GM23338 (cell line): ENCODE results near the gene VSIG10. TPM values are rescaled to one million over a fixed set of nuclear protein-coding genes. Genes with fewer than 3 reads are reported as not detected.

Experiments used
- ATAC-seq: fragments of 200-7000 bp; cut with Tn5 transposase; 3 replicates; pipeline ENCODE4 v1.9.1; 2020
- DNase-seq: peaks from one replicate; pipeline ENCODE4 v3.0.0-alpha.2; 2015; ENCODE audit warnings: low spot score
- H2AFZ ChIP-seq: fragments of 200-600 bp; sonication (generic); 2 replicates; pipeline ENCODE4 v1.8.0; 2016; ENCODE audit warnings: antibody characterized with exemption, mild to moderate bottlenecking, moderate library complexity
- H3F3A ChIP-seq: fragments of 200-600 bp; sonication (generic); replicated peaks from 2 replicates; pipeline ENCODE4 v1.8.0; 2017; ENCODE audit warnings: antibody characterized with exemption, mixed run types, low read depth
- H3K27ac ChIP-seq: fragments of 200-600 bp; sonication (generic); 2 replicates; pipeline ENCODE4 v1.6.1; 2016; ENCODE audit warnings: low read depth
- H3K27me3 ChIP-seq: fragments of 200-600 bp; sonication (generic); 2 replicates; pipeline ENCODE4 v1.8.0; 2016; ENCODE audit warnings: mild to moderate bottlenecking, mixed run types, moderate library complexity; ENCODE audit not compliant: insufficient read depth
- H3K36me3 ChIP-seq: fragments of 200-600 bp; sonication (generic); 2 replicates; pipeline ENCODE4 v1.8.0; 2016; ENCODE audit warnings: mild to moderate bottlenecking; ENCODE audit not compliant: insufficient read depth
- H3K4me1 ChIP-seq: fragments of 200-600 bp; sonication (generic); 2 replicates; pipeline ENCODE4 v1.8.0; 2016; ENCODE audit warnings: mild to moderate bottlenecking, moderate library complexity; ENCODE audit not compliant: insufficient read depth
- H3K4me2 ChIP-seq: fragments of 200-600 bp; sonication (generic); 2 replicates; pipeline ENCODE4 v1.7.1; 2017; ENCODE audit warnings: mixed run types
- H3K4me3 ChIP-seq: fragments of 200-600 bp; sonication (generic); 2 replicates; pipeline ENCODE4 v1.6.1; 2016; ENCODE audit warnings: mixed run types
- H3K79me2 ChIP-seq: fragments of 200-600 bp; sonication (generic); replicated peaks from 2 replicates; pipeline ENCODE4 v1.8.0; 2017; ENCODE audit warnings: mild to moderate bottlenecking; ENCODE audit not compliant: insufficient read depth
- H3K9me2 ChIP-seq: fragments of 200-600 bp; sonication (generic); 2 replicates; pipeline ENCODE4 v1.8.0; 2017; ENCODE audit not compliant: insufficient read depth
- H4K20me1 ChIP-seq: fragments of 200-600 bp; sonication (generic); replicated peaks from 2 replicates; pipeline ENCODE4 v1.8.0; 2017; ENCODE audit warnings: mild to moderate bottlenecking; ENCODE audit not compliant: insufficient read depth
- H3K27ac Mint-ChIP-seq: 2 replicates; pipeline ENCODE4 v1.8.0; 2020; ENCODE audit warnings: inconsistent platforms, mild to moderate bottlenecking, moderate library complexity, mixed read lengths
- H3K27me3 Mint-ChIP-seq: 3 replicates; pipeline ENCODE4 v1.8.0; 2022; ENCODE audit warnings: low read depth, mild to moderate bottlenecking, moderate library complexity, mixed read lengths, inconsistent platforms; ENCODE audit not compliant: insufficient read depth, poor library complexity
- H3K36me3 Mint-ChIP-seq: 3 replicates; pipeline ENCODE4 v1.8.0; 2021; ENCODE audit warnings: low read depth, mild to moderate bottlenecking, inconsistent platforms, moderate library complexity, mixed read lengths
- H3K4me1 Mint-ChIP-seq: 3 replicates; pipeline ENCODE4 v1.8.0; 2020; ENCODE audit warnings: mild to moderate bottlenecking, inconsistent platforms, mixed read lengths
- H3K4me3 Mint-ChIP-seq: 3 replicates; pipeline ENCODE4 v1.8.0; 2021; ENCODE audit warnings: moderate library complexity, mild to moderate bottlenecking, inconsistent platforms, mixed read lengths
- H3K9me3 Mint-ChIP-seq: 3 replicates; pipeline ENCODE4 v1.8.0; 2020; ENCODE audit warnings: moderate library complexity, mild to moderate bottlenecking, inconsistent platforms, mixed read lengths
- CREB1 ChIP-seq: fragments of 250-450 bp; sonication (Bioruptor Pico); IDR thresholded peaks from 2 replicates; pipeline ENCODE4 v1.5.0; 2020; ENCODE audit warnings: low read depth, mild to moderate bottlenecking, moderate library complexity
- EZH2 ChIP-seq: fragments of 200-600 bp; sonication (generic); IDR thresholded peaks from one replicate; pipeline ENCODE4 v1.8.0; 2017; ENCODE audit warnings: antibody characterized with exemption, mild to moderate bottlenecking, low read depth; ENCODE audit not compliant: unreplicated experiment
- EZH2phosphoT487 ChIP-seq: fragments of 200-600 bp; sonication (generic); IDR thresholded peaks from one replicate; pipeline ENCODE4 v1.8.1; 2018; ENCODE audit warnings: antibody characterized with exemption; ENCODE audit not compliant: unreplicated experiment
- JUNB ChIP-seq: IDR thresholded peaks from one replicate; pipeline ENCODE4 v1.6.1; 2016; ENCODE audit warnings: antibody characterized with exemption; ENCODE audit not compliant: unreplicated experiment
- NANOG ChIP-seq: IDR thresholded peaks from 2 replicates; pipeline ENCODE4 v1.6.1; 2016; ENCODE audit warnings: antibody characterized with exemption, borderline replicate concordance
- POLR2AphosphoS5 ChIP-seq: IDR thresholded peaks from 2 replicates; pipeline ENCODE4 v1.6.1; 2016; ENCODE audit warnings: antibody characterized with exemption, low read depth
- STAT1 ChIP-seq: IDR thresholded peaks from one replicate; pipeline ENCODE4 v1.6.1; 2016; ENCODE audit warnings: antibody characterized with exemption; ENCODE audit not compliant: unreplicated experiment
- ZNF114 ChIP-seq: fragments of 250-450 bp; sonication (Bioruptor Pico); IDR thresholded peaks from 2 replicates; pipeline ENCODE4 v1.5.0; 2020; ENCODE audit warnings: mild to moderate bottlenecking, moderate library complexity
- ZNF331 ChIP-seq: fragments of 250-450 bp; sonication (Bioruptor Pico); IDR thresholded peaks from 2 replicates; pipeline ENCODE4 v1.5.0; 2020; ENCODE audit warnings: low read depth, mild to moderate bottlenecking, moderate library complexity
- polyA plus RNA-seq: library from polyadenylated mRNA; unstranded; fragments of >200 nt; fragmentation: Nextera tagmentation; extraction: Ambion mirVana; gene quantifications from 2 replicates; pipeline ENCODE4 v1.2.1, GENCODE V29; 2016
- total RNA-seq: library from RNA; depleted of rRNA; stranded (reverse); fragments of >200 nt; shearing (Covaris generic); gene quantifications from 2 replicates; pipeline ENCODE4 v1.2.3, GENCODE V29; 2014
- TF ChIP-seq, protein P1 (sequence below): IDR thresholded peaks from one replicate; pipeline ENCODE4 v1.6.1; 2018; ENCODE audit warnings: antibody characterized with exemption; ENCODE audit not compliant: unreplicated experiment
- TF ChIP-seq, protein P2 (sequence below): fragments of 250-450 bp; sonication (Bioruptor Pico); IDR thresholded peaks from 2 replicates; pipeline ENCODE4 v1.5.0; 2020; ENCODE audit warnings: mild to moderate bottlenecking, moderate library complexity
- TF ChIP-seq, protein P3 (sequence below), 2 experiments: fragments of 200-600 bp in 1 of 2; sonication (generic) in 1 of 2; conservative IDR thresholded peaks; 2 replicates each; pipeline versions ENCODE4 v1.5.1 to v1.6.1; 2016 to 2017; ENCODE audit warnings: antibody characterized with exemption in 2 of 2, low read depth in 2 of 2, mild to moderate bottlenecking in 2 of 2, moderate library complexity in 1 of 2
- TF ChIP-seq, protein P4 (sequence below): IDR thresholded peaks from 2 replicates; pipeline ENCODE4 v1.6.1; 2016; ENCODE audit warnings: antibody characterized with exemption

The VSIG10 gene
- total and polyA plus RNA-seq, 2 experiments from 2014 or later: 52.1 to 98.5 TPM

DNA sequence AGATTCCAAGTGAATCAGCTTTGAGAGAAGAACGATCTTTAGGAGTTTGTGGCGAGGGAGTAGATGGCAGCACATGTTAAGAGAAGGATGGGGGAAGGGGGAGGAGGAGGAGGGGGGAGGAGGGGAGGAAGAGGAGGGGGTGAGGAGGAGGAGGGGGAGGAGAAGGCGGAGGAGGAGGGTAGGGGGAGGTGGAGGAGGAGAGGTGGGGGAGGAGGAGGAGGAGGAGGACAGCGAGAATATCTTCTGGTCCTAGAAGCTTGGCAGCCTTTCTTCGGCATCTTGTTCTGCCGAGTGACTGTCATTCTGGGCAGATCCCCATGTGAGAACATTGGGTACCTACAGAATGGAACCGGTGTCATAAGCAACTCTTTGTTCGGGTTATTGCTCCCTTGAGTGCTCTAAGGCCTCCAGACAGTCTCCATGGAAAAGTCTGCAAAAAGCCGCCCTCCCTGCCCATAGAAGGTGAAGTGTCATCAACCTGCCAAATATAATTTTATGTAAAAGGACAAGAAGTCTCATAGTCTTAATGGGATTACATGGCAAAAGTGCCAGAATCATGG is 80.4 kb downstream of the VSIG10 start:
- Histone ChIP-seq H3K4me1 (no peaks in the 10 kb centered on the region), H3K4me3 (no peak overlapping the region), H4K20me1 (no peaks in the 10 kb centered on the region; the same call in 1 of the 2 replicates), H2AFZ (no peak overlapping the region), H3K9me2 (no peaks in the 10 kb centered on the region), H3K27ac (no peak overlapping the region), H3F3A (0 out of 2 replicates have a peak, but pooled peaks cover 5% of the 10 kb centered on the region), H3K79me2 (peaks cover 12% of the 10 kb centered on the region), H3K36me3 (peaks cover 46% of the 10 kb centered on the region), H3K4me2 (no peak overlapping the region), H3K27me3 (no peaks in the 10 kb centered on the region)
- ATAC-seq (no peak), DNase-seq (no peak)
- Mint-ChIP-seq H3K27ac (no peak overlapping the region), H3K27me3 (peaks cover 14% of the 10 kb centered on the region), H3K4me3 (no peak overlapping the region), H3K4me1 (peaks cover 7% of the 10 kb centered on the region; the same call in 2 of the 3 replicates), H3K36me3 (peaks cover 88% of the 10 kb centered on the region), H3K9me3 (no peaks in the 10 kb centered on the region)
- TF ChIP-seq ZNF331 (no peak), EZH2phosphoT487 (no peak), JUNB (no peak), CREB1 (CRISPR knock-in tag) (no peak), EZH2 (no peak), ZNF114 (CRISPR knock-in tag) (no peak), POLR2AphosphoS5 (no peak), STAT1 (no peak), NANOG (no peak)
- TF ChIP-seq, protein P1, sequence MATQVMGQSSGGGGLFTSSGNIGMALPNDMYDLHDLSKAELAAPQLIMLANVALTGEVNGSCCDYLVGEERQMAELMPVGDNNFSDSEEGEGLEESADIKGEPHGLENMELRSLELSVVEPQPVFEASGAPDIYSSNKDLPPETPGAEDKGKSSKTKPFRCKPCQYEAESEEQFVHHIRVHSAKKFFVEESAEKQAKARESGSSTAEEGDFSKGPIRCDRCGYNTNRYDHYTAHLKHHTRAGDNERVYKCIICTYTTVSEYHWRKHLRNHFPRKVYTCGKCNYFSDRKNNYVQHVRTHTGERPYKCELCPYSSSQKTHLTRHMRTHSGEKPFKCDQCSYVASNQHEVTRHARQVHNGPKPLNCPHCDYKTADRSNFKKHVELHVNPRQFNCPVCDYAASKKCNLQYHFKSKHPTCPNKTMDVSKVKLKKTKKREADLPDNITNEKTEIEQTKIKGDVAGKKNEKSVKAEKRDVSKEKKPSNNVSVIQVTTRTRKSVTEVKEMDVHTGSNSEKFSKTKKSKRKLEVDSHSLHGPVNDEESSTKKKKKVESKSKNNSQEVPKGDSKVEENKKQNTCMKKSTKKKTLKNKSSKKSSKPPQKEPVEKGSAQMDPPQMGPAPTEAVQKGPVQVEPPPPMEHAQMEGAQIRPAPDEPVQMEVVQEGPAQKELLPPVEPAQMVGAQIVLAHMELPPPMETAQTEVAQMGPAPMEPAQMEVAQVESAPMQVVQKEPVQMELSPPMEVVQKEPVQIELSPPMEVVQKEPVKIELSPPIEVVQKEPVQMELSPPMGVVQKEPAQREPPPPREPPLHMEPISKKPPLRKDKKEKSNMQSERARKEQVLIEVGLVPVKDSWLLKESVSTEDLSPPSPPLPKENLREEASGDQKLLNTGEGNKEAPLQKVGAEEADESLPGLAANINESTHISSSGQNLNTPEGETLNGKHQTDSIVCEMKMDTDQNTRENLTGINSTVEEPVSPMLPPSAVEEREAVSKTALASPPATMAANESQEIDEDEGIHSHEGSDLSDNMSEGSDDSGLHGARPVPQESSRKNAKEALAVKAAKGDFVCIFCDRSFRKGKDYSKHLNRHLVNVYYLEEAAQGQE: no peak
- TF ChIP-seq, protein P2, sequence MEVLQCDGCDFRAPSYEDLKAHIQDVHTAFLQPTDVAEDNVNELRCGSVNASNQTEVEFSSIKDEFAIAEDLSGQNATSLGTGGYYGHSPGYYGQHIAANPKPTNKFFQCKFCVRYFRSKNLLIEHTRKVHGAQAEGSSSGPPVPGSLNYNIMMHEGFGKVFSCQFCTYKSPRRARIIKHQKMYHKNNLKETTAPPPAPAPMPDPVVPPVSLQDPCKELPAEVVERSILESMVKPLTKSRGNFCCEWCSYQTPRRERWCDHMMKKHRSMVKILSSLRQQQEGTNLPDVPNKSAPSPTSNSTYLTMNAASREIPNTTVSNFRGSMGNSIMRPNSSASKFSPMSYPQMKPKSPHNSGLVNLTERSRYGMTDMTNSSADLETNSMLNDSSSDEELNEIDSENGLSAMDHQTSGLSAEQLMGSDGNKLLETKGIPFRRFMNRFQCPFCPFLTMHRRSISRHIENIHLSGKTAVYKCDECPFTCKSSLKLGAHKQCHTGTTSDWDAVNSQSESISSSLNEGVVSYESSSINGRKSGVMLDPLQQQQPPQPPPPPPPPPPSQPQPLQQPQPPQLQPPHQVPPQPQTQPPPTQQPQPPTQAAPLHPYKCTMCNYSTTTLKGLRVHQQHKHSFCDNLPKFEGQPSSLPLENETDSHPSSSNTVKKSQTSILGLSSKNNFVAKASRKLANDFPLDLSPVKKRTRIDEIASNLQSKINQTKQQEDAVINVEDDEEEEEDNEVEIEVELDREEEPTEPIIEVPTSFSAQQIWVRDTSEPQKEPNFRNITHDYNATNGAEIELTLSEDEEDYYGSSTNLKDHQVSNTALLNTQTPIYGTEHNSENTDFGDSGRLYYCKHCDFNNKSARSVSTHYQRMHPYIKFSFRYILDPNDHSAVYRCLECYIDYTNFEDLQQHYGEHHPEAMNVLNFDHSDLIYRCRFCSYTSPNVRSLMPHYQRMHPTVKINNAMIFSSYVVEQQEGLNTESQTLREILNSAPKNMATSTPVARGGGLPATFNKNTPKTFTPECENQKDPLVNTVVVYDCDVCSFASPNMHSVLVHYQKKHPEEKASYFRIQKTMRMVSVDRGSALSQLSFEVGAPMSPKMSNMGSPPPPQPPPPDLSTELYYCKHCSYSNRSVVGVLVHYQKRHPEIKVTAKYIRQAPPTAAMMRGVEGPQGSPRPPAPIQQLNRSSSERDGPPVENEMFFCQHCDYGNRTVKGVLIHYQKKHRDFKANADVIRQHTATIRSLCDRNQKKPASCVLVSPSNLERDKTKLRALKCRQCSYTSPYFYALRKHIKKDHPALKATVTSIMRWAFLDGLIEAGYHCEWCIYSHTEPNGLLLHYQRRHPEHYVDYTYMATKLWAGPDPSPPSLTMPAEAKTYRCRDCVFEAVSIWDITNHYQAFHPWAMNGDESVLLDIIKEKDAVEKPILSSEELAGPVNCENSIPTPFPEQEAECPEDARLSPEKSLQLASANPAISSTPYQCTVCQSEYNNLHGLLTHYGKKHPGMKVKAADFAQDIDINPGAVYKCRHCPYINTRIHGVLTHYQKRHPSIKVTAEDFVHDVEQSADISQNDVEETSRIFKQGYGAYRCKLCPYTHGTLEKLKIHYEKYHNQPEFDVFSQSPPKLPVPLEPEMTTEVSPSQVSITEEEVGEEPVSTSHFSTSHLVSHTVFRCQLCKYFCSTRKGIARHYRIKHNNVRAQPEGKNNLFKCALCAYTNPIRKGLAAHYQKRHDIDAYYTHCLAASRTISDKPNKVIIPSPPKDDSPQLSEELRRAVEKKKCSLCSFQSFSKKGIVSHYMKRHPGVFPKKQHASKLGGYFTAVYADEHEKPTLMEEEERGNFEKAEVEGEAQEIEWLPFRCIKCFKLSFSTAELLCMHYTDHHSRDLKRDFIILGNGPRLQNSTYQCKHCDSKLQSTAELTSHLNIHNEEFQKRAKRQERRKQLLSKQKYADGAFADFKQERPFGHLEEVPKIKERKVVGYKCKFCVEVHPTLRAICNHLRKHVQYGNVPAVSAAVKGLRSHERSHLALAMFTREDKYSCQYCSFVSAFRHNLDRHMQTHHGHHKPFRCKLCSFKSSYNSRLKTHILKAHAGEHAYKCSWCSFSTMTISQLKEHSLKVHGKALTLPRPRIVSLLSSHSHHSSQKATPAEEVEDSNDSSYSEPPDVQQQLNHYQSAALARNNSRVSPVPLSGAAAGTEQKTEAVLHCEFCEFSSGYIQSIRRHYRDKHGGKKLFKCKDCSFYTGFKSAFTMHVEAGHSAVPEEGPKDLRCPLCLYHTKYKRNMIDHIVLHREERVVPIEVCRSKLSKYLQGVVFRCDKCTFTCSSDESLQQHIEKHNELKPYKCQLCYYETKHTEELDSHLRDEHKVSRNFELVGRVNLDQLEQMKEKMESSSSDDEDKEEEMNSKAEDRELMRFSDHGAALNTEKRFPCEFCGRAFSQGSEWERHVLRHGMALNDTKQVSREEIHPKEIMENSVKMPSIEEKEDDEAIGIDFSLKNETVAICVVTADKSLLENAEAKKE (CRISPR knock-in tag): no peak
- TF ChIP-seq, protein P3, sequence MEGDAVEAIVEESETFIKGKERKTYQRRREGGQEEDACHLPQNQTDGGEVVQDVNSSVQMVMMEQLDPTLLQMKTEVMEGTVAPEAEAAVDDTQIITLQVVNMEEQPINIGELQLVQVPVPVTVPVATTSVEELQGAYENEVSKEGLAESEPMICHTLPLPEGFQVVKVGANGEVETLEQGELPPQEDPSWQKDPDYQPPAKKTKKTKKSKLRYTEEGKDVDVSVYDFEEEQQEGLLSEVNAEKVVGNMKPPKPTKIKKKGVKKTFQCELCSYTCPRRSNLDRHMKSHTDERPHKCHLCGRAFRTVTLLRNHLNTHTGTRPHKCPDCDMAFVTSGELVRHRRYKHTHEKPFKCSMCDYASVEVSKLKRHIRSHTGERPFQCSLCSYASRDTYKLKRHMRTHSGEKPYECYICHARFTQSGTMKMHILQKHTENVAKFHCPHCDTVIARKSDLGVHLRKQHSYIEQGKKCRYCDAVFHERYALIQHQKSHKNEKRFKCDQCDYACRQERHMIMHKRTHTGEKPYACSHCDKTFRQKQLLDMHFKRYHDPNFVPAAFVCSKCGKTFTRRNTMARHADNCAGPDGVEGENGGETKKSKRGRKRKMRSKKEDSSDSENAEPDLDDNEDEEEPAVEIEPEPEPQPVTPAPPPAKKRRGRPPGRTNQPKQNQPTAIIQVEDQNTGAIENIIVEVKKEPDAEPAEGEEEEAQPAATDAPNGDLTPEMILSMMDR (conservative IDR thresholded peaks at IDR 0.05; ENCODE audit: low read depth in 2 of 2): no peak
- TF ChIP-seq, protein P4, sequence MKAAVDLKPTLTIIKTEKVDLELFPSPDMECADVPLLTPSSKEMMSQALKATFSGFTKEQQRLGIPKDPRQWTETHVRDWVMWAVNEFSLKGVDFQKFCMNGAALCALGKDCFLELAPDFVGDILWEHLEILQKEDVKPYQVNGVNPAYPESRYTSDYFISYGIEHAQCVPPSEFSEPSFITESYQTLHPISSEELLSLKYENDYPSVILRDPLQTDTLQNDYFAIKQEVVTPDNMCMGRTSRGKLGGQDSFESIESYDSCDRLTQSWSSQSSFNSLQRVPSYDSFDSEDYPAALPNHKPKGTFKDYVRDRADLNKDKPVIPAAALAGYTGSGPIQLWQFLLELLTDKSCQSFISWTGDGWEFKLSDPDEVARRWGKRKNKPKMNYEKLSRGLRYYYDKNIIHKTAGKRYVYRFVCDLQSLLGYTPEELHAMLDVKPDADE: no peak
